DOHH2 (cell line): Measurements from ENCODE around the gene CAMK1G.

Experiments used
- H3F3A ChIP-seq: fragments of 200-600 bp; sonication (generic), shearing (Covaris generic); 2 replicates; pipeline ENCODE4 v1.6.0; 2016; ENCODE audit warnings: antibody characterized with exemption, mild to moderate bottlenecking; ENCODE audit not compliant: control insufficient read depth, insufficient read depth
- H3K27ac ChIP-seq: fragments of 200-600 bp; sonication (generic); 2 replicates; pipeline ENCODE4 v1.5.1; 2014; ENCODE audit warnings: low read depth, mild to moderate bottlenecking, low read length, moderate library complexity
- H3K27me3 ChIP-seq: fragments of 200-600 bp; sonication (generic); 2 replicates; pipeline ENCODE4 v1.6.1; 2014; ENCODE audit warnings: mild to moderate bottlenecking, low read length, mixed read lengths; ENCODE audit not compliant: control insufficient read depth
- H3K36me3 ChIP-seq: fragments of 200-600 bp; sonication (generic); 2 replicates; pipeline ENCODE4 v1.6.1; 2014; ENCODE audit warnings: mild to moderate bottlenecking, low read length, moderate library complexity, mixed read lengths; ENCODE audit not compliant: control insufficient read depth
- H3K4me1 ChIP-seq: fragments of 200-600 bp; sonication (generic); 2 replicates; pipeline ENCODE4 v1.6.1; 2014; ENCODE audit warnings: mild to moderate bottlenecking, low read length, mixed read lengths; ENCODE audit not compliant: control insufficient read depth
- H3K4me2 ChIP-seq: fragments of 200-600 bp; sonication (generic); 2 replicates; pipeline ENCODE4 v1.6.0; 2014; ENCODE audit warnings: mild to moderate bottlenecking, low read length, moderate library complexity
- H3K4me3 ChIP-seq: fragments of 200-600 bp; sonication (generic); 2 replicates; pipeline ENCODE4 v1.5.1; 2014; ENCODE audit warnings: mild to moderate bottlenecking, low read length, mixed read lengths
- H3K79me2 ChIP-seq: fragments of 200-600 bp; sonication (generic); 2 replicates; pipeline ENCODE4 v1.6.1; 2014; ENCODE audit warnings: mild to moderate bottlenecking, low read length, mixed read lengths; ENCODE audit not compliant: control insufficient read depth
- H3K9me2 ChIP-seq: fragments of 200-600 bp; sonication (generic); replicated peaks from 2 replicates; pipeline ENCODE4 v1.6.1; 2014; ENCODE audit warnings: mild to moderate bottlenecking, low read length, mixed read lengths; ENCODE audit not compliant: control insufficient read depth
- H3K9me3 ChIP-seq: fragments of 200-600 bp; sonication (generic); 2 replicates; pipeline ENCODE4 v1.6.1; 2014; ENCODE audit warnings: antibody characterized with exemption, low read length, mixed read lengths; ENCODE audit not compliant: control insufficient read depth, insufficient read depth
- H4K20me1 ChIP-seq: fragments of 200-600 bp; sonication (generic); 2 replicates; pipeline ENCODE4 v1.6.0; 2014; ENCODE audit warnings: low read depth, mild to moderate bottlenecking, antibody characterized with exemption, low read length, moderate library complexity; ENCODE audit not compliant: control insufficient read depth, insufficient read depth
- EZH2phosphoT487 ChIP-seq: fragments of 200-600 bp; sonication (generic); IDR thresholded peaks from 2 replicates; pipeline ENCODE4 v1.6.1; 2017; ENCODE audit warnings: borderline replicate concordance, mild to moderate bottlenecking, antibody characterized with exemption, low read length, moderate library complexity, mixed read lengths
- TF ChIP-seq, protein P1 (sequence below): fragments of 200-600 bp; sonication (generic); IDR thresholded peaks from one replicate; pipeline ENCODE4 v1.5.1; 2014; ENCODE audit warnings: antibody characterized with exemption, mild to moderate bottlenecking, low read depth, low read length; ENCODE audit not compliant: poor library complexity, severe bottlenecking

The CAMK1G gene

DNA sequence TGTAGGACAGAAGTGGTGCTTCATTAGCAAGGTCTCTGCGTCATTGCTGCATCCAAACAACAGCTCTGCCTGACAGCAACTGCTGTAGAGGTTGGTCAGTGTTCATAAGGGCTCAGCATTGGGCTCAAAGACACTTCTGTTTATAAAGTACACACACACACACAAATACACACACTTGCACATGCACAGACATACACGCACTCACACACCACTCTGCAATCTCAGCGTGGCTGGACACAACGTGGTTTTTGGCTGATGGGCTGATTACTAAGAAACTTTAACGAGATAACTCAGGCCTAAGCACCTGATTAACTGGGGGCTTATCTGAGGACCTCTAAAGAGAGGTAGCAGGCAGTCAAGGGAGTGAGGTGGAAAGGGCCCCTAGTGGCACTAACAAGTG, 20.4 kb downstream of the CAMK1G start:
- Histone ChIP-seq H3K9me3 (no peaks in the 10 kb centered on the region), H3K4me2 (no peak overlapping the region), H3K27ac (no peak overlapping the region), H3K4me1 (no peaks in the 10 kb centered on the region), H3K79me2 (no peaks in the 10 kb centered on the region), H3F3A (no peaks in the 10 kb centered on the region), H3K4me3 (no peak overlapping the region), H3K36me3 (no peaks in the 10 kb centered on the region), H3K9me2 (no peaks in the 10 kb centered on the region), H3K27me3 (peaks cover 6% of the 10 kb centered on the region; the same call in 1 of the 2 replicates), H4K20me1 (no peaks in the 10 kb centered on the region)
- no peak for TF ChIP-seq EZH2phosphoT487
- TF ChIP-seq, protein P1, sequence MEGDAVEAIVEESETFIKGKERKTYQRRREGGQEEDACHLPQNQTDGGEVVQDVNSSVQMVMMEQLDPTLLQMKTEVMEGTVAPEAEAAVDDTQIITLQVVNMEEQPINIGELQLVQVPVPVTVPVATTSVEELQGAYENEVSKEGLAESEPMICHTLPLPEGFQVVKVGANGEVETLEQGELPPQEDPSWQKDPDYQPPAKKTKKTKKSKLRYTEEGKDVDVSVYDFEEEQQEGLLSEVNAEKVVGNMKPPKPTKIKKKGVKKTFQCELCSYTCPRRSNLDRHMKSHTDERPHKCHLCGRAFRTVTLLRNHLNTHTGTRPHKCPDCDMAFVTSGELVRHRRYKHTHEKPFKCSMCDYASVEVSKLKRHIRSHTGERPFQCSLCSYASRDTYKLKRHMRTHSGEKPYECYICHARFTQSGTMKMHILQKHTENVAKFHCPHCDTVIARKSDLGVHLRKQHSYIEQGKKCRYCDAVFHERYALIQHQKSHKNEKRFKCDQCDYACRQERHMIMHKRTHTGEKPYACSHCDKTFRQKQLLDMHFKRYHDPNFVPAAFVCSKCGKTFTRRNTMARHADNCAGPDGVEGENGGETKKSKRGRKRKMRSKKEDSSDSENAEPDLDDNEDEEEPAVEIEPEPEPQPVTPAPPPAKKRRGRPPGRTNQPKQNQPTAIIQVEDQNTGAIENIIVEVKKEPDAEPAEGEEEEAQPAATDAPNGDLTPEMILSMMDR, result no peak

DNA sequence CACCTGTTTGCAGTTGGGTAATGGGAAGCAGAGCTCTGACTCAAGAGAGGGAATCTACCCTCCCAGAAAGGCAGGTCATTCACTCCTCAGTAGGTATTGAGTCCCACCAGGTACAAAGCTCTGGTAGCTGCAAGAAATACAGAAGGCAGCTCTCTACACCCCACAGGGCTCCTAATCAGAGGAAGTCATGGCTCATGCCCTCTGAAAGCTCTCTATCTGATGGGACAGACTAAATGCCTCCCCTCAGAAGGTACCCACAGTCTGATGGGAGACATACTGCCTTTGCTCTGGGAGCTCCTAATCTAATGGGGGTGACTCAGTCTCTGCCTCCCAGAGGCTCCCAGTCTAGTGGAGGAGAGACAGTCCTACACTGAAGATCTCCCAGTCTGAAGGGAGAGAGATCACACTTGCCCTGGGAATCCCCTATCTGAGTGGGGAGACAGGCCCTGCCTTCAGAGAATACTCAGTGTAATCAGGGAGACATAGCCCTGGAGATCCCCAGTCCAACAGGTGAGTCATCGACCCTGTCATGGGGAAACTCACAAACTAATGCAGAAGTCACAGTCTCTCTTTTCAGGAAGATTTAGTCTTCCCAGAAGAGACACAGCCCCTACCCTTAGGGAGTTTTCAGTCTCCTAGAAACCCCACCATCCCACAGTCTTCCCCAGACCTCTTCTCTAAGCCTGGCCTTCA, 23.7 kb downstream of the CAMK1G start:
- Histone ChIP-seq H4K20me1 (no peaks in the 10 kb centered on the region), H3K4me2 (no peak overlapping the region), H3K27me3 (no peaks in the 10 kb centered on the region), H3K36me3 (no peaks in the 10 kb centered on the region), H3K4me1 (no peaks in the 10 kb centered on the region), H3K9me2 (no peaks in the 10 kb centered on the region), H3K9me3 (no peaks in the 10 kb centered on the region), H3K4me3 (no peak overlapping the region), H3F3A (no peaks in the 10 kb centered on the region), H3K27ac (no peak overlapping the region), H3K79me2 (no peaks in the 10 kb centered on the region)
- no peak for TF ChIP-seq EZH2phosphoT487

DNA sequence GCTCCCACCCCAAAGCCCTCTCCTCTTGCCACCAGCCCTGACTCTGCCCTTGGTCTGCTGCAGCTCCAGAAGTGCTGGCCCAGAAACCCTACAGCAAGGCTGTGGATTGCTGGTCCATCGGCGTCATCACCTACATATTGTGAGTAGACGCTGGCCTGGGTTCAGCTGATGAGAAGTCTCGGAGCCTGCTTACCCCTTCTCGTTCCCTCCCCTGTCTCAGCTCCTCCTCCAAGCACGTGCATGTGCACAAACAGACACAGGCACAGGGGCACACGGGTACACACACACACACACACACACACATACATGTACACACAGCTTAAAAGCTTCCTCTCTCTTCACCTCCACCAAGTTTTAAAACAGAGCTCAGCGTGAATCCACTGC, 24.3 kb downstream of the CAMK1G start:
- H3K4me2 ChIP-seq, result no peak overlapping the region
- H3K36me3 ChIP-seq, result no peaks in the 10 kb centered on the region
- H3K9me2 ChIP-seq, result no peaks in the 10 kb centered on the region
- H3K27ac ChIP-seq, result no peak overlapping the region
- TF ChIP-seq EZH2phosphoT487, result no peak
- TF ChIP-seq, protein P1, result no peak
- H4K20me1 ChIP-seq, result no peaks in the 10 kb centered on the region
- no peaks in the 10 kb centered on the region for H3K4me1 ChIP-seq
- no peaks in the 10 kb centered on the region for H3K9me3 ChIP-seq
- no peaks in the 10 kb centered on the region for H3K27me3 ChIP-seq
- H3K4me3 ChIP-seq, result no peak overlapping the region
- no peaks in the 10 kb centered on the region for H3K79me2 ChIP-seq
- H3F3A ChIP-seq, result no peaks in the 10 kb centered on the region

DNA sequence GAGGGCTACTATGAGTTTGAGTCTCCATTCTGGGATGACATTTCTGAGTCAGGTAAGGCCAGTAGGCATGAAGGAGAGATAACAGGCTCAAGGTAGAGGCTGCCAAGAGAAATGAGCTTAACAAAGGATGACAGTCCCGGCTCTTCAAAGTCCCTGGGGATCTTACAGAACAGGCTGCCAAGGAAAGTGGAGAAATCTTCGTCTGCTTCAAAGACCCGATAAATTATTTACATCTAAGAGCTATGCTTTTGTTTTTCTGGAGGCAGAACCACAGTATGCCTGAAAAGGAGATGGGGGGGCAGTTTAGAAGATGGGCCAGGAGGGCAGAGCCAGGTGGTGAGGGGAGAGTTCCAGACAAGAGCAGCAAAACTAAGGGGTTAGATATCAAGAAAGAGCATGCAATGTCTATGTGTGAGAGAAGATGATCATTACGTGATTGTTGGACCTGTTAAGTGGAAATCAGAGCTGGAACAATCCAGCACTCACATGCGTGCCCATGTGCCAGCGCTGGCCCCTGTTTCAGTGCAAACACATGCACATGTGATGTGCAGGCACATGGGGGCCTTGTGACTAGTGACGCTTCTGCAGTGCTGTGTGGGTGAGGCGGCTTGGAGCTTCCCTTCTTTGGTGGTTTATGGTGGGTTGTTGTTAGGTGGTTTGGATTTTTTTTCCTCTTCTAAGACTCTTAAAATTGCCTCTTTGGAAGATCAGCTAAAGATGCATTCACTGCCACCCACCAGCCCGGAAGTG, 25.7 kb downstream of the CAMK1G start:
- H3K9me2 ChIP-seq, result no peaks in the 10 kb centered on the region
- no peaks in the 10 kb centered on the region for H3K79me2 ChIP-seq
- no peaks in the 10 kb centered on the region for H3F3A ChIP-seq
- no peaks in the 10 kb centered on the region for H3K36me3 ChIP-seq
- H3K27me3 ChIP-seq, result no peaks in the 10 kb centered on the region
- H3K4me1 ChIP-seq, result no peaks in the 10 kb centered on the region
- no peak overlapping the region for H3K27ac ChIP-seq
- H4K20me1 ChIP-seq, result no peaks in the 10 kb centered on the region
- no peak overlapping the region for H3K4me2 ChIP-seq
- no peak for TF ChIP-seq EZH2phosphoT487
- TF ChIP-seq, protein P1, result no peak
- no peaks in the 10 kb centered on the region for H3K9me3 ChIP-seq
- no peak overlapping the region for H3K4me3 ChIP-seq
